Mucosa of descending colon (tissue), 3 donors: ENCODE measurements around the gene SUN3. TPM values are rescaled to one million over a fixed set of nuclear protein-coding genes. Genes with fewer than 3 reads are reported as not detected.

ENCODE experiments used
- ATAC-seq: fragments of 200-7000 bp; cut with Tn5 transposase; one replicate; pipeline ENCODE4 v1.9.1; 2020; ENCODE audit warnings: mild to moderate bottlenecking, moderate library complexity
- DNase-seq, 3 donors: peaks; one replicate each; pipeline ENCODE4 v3.0.0-alpha.2; 2020
- H3K36me3 ChIP-seq: fragments of 200-600 bp; one replicate; pipeline ENCODE4 v1.8.0; 2021; ENCODE audit warnings: low read depth, mild to moderate bottlenecking
- H3K4me1 ChIP-seq: fragments of 200-600 bp; one replicate; pipeline ENCODE4 v1.8.0; 2021; ENCODE audit warnings: low read depth, mild to moderate bottlenecking
- H3K4me3 ChIP-seq: fragments of 200-600 bp; one replicate; pipeline ENCODE4 v1.8.0; 2021; ENCODE audit warnings: mild to moderate bottlenecking
- H3K9me3 ChIP-seq: fragments of 200-600 bp; one replicate; pipeline ENCODE4 v1.8.0; 2021; ENCODE audit warnings: mild to moderate bottlenecking
- intact Hi-C, 2 donors: fragments of 100-400 bp; cut with DNase I in 1 of 2; cut with micrococcal nuclease in 1 of 2; formaldehyde crosslinking; loops; one replicate each; pipeline versions ENCODE4 v1.11.0 to v1.11.1; 2022; cut with DNase I, micrococcal nuclease
- total RNA-seq, 3 donors: library from RNA; stranded (reverse); fragmentation: NEBNext Ultra II Directional in 2 of 3; extraction: Animal tissue kit (Norgen Biotek cat#: 25700) in 2 of 3; gene quantifications; one replicate each; pipeline versions ENCODE4 v1.2.1 to v1.2.4, GENCODE V29; 2021 to 2023
- TF ChIP-seq, protein P1 (sequence below): fragments of 200-600 bp; IDR thresholded peaks from one replicate; pipeline ENCODE4 v1.8.0; 2022; ENCODE audit warnings: antibody characterized with exemption, mild to moderate bottlenecking
- donor health status: DM: no; HTN: no; CAD: no; lungs with moderate emphysema.
- donor health status: DM: no; HTN: no; CAD: no.
- donor health status: DM: no; HTN: yes; CAD: no.

SUN3 gene
- total RNA-seq, 3 donors from 2014 or later: 0.31 TPM; not detected in 2

DNA sequence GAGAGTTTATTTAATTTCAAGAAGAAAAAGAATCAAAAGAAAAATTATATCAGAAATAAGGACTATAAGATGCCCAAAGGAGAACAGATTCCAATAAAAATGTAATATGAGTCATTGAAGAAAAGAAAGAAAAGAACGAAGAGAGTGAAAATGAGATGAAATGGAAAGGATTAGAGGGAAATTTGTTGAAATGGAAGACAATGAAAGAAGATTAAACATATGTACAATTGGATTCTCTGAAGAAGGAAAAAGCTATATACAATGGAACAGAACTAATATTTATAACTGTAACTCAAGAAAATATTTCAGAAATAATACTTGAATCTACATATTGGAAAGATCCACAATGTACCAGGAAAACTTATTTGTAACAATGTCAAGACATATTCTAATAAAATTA lies 35.1 kb upstream of the SUN3 start:
- DNase-seq: no peak
- Histone ChIP-seq H3K9me3 (no peaks in the 10 kb centered on the region), H3K4me1 (no peaks in the 10 kb centered on the region), H3K4me3 (no peak overlapping the region), H3K36me3 (no peaks in the 10 kb centered on the region)
- TF ChIP-seq, protein P1, sequence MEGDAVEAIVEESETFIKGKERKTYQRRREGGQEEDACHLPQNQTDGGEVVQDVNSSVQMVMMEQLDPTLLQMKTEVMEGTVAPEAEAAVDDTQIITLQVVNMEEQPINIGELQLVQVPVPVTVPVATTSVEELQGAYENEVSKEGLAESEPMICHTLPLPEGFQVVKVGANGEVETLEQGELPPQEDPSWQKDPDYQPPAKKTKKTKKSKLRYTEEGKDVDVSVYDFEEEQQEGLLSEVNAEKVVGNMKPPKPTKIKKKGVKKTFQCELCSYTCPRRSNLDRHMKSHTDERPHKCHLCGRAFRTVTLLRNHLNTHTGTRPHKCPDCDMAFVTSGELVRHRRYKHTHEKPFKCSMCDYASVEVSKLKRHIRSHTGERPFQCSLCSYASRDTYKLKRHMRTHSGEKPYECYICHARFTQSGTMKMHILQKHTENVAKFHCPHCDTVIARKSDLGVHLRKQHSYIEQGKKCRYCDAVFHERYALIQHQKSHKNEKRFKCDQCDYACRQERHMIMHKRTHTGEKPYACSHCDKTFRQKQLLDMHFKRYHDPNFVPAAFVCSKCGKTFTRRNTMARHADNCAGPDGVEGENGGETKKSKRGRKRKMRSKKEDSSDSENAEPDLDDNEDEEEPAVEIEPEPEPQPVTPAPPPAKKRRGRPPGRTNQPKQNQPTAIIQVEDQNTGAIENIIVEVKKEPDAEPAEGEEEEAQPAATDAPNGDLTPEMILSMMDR: no peak
- no peak for ATAC-seq
- intact Hi-C loops: no loop called here

DNA sequence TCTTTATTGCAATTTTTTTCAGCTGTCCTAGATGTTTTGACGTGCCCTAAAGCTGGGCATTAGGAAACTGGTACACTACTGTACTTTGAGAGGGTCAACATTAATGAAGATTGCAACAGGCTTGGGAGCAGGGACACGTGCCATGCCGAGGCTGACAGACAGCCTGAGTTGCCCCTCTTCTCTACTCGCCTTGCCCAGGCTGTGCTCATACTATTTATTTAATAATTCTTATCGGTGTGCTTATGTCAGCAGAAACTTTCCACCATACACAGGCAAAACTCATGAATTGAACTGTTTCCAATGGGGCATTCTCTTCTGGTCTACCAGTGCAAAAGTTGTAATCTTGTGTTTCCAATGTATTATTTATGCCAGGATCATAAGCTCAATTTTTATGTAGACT lies 30.8 kb upstream of the SUN3 start:
- H3K4me3 ChIP-seq: no peak overlapping the region
- no peaks in the 10 kb centered on the region for H3K9me3 ChIP-seq
- ATAC-seq (no peak), DNase-seq (no peak)
- TF ChIP-seq, protein P1: no peak
- H3K36me3 ChIP-seq: no peaks in the 10 kb centered on the region
- H3K4me1 ChIP-seq: no peaks in the 10 kb centered on the region
- intact Hi-C loops: no loop called here

DNA sequence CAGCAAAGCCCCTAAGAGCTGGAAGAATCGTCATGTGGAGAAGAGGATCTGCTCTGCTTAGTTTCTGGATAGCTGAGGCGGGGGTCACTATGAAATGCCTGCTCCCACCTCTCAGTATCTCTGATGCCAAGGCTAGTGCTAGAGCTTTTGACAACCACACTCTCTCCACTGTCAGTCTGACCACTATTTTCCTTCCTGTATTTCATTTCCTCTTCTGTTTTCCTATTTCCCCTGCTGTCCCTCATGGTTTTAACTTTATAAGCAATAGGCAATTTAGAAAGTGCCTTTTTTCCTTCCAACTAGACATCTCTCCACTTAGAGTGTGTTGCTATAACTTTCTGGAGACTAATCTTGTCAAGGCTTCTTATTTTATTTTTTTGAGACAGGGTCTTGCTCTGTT lies 30.1 kb upstream of the SUN3 start:
- H3K4me3 ChIP-seq: no peak overlapping the region
- no peaks in the 10 kb centered on the region for H3K9me3 ChIP-seq
- intact Hi-C loops: no loop called here
- TF ChIP-seq, protein P1: no peak
- no peaks in the 10 kb centered on the region for H3K36me3 ChIP-seq
- no peak for DNase-seq
- no peak for ATAC-seq
- H3K4me1 ChIP-seq: no peaks in the 10 kb centered on the region

DNA sequence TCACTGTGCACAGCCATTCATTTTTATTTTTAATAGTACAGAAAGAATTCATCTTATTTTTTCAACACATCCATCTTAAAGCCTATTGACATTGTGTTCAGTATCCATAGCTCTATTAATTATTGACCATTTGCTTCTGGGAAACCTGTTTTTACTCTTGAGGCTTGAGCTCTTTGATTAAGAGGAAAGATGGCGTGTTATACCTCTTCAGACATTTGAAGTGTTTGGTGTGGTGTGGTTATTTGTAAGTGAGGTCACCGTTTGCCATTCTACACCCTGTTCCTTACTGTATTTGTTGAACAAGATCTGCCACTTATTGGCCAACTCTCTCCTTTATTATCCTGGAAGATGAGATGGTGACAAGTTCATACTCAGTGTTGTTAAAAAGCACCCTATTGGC lies 24.8 kb upstream of the SUN3 start:
- no peak overlapping the region for H3K4me3 ChIP-seq
- H3K4me1 ChIP-seq: no peaks in the 10 kb centered on the region
- TF ChIP-seq, protein P1: no peak
- intact Hi-C loops: no loop called here
- no peak for ATAC-seq
- H3K36me3 ChIP-seq: no peaks in the 10 kb centered on the region
- H3K9me3 ChIP-seq: no peaks in the 10 kb centered on the region
- DNase-seq: no peak

DNA sequence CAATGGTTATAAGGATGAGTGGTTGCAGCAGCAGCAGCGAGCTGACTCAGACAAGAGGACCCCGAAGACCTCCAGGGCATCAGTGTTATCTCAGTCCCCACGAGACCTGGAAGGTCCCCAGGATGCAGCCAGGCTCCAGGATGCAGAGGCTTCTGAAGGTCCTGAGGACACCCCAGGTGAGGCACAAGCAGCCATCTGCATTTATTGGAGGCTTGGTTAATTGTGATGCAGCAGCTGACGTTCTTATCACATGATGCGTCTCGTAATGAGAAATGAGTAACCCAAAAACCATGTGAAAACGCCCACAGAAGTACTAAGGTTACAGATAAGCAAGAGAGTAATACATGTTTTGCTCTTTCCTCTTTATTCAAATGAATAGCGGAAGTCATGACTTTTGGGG lies 23.8 kb upstream of the SUN3 start:
- intact Hi-C loops: no loop called here
- TF ChIP-seq, protein P1: no peak
- Histone ChIP-seq H3K4me3 (no peak overlapping the region), H3K9me3 (no peaks in the 10 kb centered on the region), H3K4me1 (no peaks in the 10 kb centered on the region), H3K36me3 (no peaks in the 10 kb centered on the region)
- DNase-seq (no peak), ATAC-seq (peak; percentile 27)

DNA sequence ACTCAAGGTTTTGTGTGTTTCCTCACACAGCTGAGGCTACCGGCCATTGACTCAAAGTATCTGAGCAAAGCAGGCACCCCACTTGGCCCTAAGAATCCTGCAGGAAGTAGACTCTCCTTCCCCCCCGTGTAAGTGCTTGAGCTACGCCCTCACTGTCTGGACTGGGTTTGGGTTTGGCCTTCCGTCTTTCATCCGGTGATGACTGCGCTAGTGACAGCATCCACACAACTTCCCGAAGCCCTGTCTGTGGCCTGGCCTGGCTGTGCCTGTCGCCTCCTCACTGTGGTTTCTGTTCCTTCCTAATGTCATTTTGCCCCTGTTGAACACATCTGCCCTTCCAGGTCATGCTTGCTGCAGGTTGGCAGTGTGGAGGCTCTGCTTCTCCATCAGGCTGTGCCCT lies 20.9 kb upstream of the SUN3 start:
- intact Hi-C loops: no loop called here
- DNase-seq: no peak
- ATAC-seq: no peak
- TF ChIP-seq, protein P1: no peak
- H3K4me3 ChIP-seq: no peak overlapping the region
- no peaks in the 10 kb centered on the region for H3K4me1 ChIP-seq
- H3K36me3 ChIP-seq: no peaks in the 10 kb centered on the region
- H3K9me3 ChIP-seq: no peaks in the 10 kb centered on the region
